Bronchial epithelial cell (primary cell): Measurements from ENCODE around the gene AUNIP. TPM values are rescaled to one million over a fixed set of nuclear protein-coding genes. Genes with fewer than 3 reads are reported as not detected.

Experiments
- DNase-seq: peaks from one replicate; pipeline ENCODE4 v3.0.0-alpha.2; 2010; ENCODE audit warnings: low read depth
- FAIRE-seq: peaks from 2 replicates; lab custom pipeline; 2011; peaks lifted over from hg19 to GRCh38; lab: Jason Lieb, UNC
- H3K27me3 ChIP-seq: 2 replicates; pipeline ENCODE4 v1.5.1; 2011; ENCODE audit warnings: low read length; ENCODE audit not compliant: control insufficient read depth, insufficient read depth
- H3K36me3 ChIP-seq: 2 replicates; pipeline ENCODE4 v1.5.1; 2011; ENCODE audit warnings: low read length; ENCODE audit not compliant: control insufficient read depth, insufficient read depth
- H3K4me3 ChIP-seq: 2 replicates; pipeline ENCODE4 v1.5.1; 2011; ENCODE audit warnings: mild to moderate bottlenecking, low read depth, low read length, control low read depth
- total RNA-seq: library from RNA; depleted of rRNA; stranded (reverse); fragments of >200 nt; gene quantifications from 2 replicates; pipeline ENCODE4 v1.2.1, GENCODE V29; 2014
- TF ChIP-seq, protein P1 (sequence below): IDR thresholded peaks from 2 replicates; pipeline ENCODE4 v1.5.1; 2011; ENCODE audit warnings: mild to moderate bottlenecking, moderate library complexity, low read length, control low read depth, inconsistent platforms; ENCODE audit not compliant: insufficient read depth, severe bottlenecking

Gene AUNIP
- total RNA-seq, 1 donor from 2014 or later = 2.4 TPM

DNA sequence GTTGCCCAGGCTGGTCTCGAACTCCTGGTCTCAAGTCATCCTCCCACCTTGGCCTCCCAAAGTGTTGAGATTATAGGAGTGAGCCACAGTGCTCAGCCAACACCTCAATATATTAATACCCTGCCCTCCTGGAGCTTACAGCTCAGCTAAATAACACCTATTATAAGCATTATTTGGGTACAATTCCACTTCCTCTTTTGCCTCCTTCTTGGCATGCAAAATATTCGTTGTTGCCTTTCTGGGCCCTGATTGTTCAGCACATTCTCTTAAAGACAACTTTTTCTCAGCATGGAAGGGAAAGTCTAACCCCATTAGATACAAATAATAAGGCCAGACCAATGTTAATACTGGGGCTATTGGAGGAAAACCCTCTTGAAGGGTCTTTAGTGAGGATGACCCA is 13.5 kb upstream of the AUNIP start:
- peaks cover 6% of the 10 kb centered on the region for H3K36me3 ChIP-seq
- no peak overlapping the region for H3K4me3 ChIP-seq
- FAIRE-seq = no peak
- DNase-seq = no peak
- no peaks in the 10 kb centered on the region for H3K27me3 ChIP-seq
- TF ChIP-seq, protein P1, sequence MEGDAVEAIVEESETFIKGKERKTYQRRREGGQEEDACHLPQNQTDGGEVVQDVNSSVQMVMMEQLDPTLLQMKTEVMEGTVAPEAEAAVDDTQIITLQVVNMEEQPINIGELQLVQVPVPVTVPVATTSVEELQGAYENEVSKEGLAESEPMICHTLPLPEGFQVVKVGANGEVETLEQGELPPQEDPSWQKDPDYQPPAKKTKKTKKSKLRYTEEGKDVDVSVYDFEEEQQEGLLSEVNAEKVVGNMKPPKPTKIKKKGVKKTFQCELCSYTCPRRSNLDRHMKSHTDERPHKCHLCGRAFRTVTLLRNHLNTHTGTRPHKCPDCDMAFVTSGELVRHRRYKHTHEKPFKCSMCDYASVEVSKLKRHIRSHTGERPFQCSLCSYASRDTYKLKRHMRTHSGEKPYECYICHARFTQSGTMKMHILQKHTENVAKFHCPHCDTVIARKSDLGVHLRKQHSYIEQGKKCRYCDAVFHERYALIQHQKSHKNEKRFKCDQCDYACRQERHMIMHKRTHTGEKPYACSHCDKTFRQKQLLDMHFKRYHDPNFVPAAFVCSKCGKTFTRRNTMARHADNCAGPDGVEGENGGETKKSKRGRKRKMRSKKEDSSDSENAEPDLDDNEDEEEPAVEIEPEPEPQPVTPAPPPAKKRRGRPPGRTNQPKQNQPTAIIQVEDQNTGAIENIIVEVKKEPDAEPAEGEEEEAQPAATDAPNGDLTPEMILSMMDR = no peak

DNA sequence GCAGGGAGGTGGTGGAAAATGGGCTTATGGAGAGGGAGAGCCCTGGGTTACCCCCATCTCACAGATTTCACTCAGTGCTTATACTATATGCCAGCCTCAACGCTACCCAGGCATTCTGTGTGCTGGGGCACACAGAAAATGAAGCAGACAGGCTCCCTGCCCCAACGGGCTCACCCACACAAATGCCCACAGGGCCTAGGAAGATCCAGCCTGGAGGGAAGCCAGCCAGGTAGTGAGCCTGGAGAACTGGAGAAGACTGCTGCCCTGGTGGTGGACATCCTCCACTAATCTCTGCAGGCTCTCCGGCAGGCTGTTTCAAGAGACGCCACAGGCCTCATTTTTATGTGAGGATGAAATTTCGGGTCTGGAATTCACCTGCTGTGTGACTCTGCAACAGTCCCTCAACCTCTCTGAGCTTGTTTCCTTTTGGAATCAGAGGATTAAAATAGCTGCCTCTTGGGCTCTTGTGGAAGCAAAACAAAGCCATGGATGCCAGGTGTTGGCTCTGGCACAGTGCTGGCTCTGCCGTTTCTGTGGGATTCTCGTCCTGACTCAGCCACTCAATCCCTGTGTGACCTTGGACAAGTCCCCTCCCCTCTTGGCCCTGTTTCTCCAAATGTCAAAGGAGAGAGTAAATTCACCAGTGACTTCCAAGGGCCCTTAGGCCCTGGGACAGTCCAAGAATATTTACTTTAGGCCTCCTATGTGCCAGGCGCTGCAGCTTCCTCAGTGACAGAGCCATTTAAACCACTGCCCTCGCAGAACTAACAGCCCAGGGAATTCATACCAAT is 12.6 kb upstream of the AUNIP start:
- Histone ChIP-seq H3K27me3 (no peaks in the 10 kb centered on the region), H3K4me3 (no peak overlapping the region), H3K36me3 (peaks cover 8% of the 10 kb centered on the region)
- FAIRE-seq (no peak), DNase-seq (no peak)
- TF ChIP-seq, protein P1 = no peak

DNA sequence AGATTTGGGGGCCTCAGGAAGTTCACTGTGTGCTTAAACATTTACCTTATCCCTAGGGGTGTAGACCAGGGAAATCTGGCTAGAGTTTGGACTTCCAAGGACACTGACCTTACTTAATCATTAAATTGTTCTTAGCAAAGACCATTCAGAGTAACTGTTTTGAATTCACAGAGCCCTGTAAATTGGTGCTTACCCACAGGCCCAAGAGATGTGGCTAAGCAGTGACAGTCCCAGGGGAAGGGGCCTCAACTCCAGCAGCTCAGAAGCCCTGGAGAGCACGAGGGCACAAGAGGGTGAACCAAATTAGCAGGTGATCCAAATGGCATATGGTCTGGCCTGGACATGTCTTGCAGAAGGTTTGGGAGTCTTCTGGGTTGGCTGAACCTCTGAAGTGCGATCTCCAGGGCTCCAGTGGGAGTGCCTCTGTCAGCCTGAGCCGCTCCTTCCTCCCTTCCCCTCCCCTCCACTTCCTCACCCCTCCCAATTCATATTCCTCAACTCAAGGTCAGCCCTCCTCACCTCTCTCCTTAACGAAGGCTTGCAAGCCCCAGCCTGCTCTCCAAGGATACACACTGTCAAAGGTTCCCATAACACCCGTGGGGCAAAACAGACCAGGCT is 11.9 kb upstream of the AUNIP start:
- Histone ChIP-seq H3K36me3 (peaks cover 8% of the 10 kb centered on the region), H3K27me3 (no peaks in the 10 kb centered on the region), H3K4me3 (no peak overlapping the region)
- TF ChIP-seq, protein P1 = no peak
- DNase-seq (peak; percentile 88), FAIRE-seq (no peak)

DNA sequence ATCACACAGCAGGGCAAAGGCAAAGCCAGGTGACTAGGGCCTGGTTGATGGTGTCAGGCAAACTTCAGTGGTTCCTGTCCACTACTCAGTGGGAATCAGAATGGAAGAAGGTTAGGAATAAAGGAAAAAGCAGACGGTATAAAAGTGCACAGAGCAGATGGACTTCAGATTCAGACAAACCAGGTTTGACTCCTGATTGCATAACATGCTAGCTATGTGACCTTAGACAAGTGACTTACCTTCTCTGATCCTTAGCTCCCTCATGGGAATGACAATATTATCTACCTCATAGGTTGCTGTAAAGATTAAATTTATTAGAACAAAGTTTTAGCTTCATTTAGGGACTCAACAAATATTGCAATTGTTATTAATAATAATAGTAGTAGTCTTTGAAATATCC is 11.4 kb upstream of the AUNIP start:
- H3K27me3 ChIP-seq = no peaks in the 10 kb centered on the region
- H3K4me3 ChIP-seq = no peak overlapping the region
- TF ChIP-seq, protein P1 = no peak
- H3K36me3 ChIP-seq = peaks cover 8% of the 10 kb centered on the region
- FAIRE-seq (no peak), DNase-seq (no peak)

DNA sequence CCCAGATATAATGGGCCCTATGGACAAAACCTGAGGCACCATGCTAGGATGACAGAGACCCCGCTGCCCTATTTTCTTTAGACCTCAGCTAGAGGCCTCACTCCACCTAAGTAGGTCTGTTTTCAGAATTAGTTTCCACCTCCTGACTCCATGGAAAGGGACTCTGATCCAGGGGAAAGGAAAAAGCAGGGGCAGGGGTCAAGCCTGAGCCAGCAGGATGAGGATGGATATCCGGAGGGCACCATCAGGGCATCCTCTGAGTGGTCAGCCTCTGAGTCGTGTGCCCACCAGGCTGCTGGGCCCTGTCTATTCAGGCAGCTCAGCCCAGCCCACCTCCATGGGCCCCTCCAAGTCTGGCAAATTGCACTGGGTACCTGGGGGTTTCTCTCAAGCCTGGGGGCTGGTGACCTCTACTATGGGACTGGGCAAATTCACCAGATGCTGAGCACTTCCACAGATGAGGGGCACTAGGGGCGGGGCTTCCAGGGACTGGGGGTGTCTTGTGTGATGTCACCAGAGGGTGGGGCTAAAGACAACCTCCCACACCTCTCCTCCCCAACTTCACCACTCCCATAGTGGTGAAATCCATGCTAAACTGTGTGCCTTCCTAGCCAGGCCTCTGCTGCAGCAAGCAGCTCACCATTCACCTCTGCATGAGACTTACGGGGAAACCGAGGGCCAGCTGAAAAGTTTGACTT is 10.8 kb upstream of the AUNIP start:
- peaks cover 8% of the 10 kb centered on the region for H3K36me3 ChIP-seq
- TF ChIP-seq, protein P1 = no peak
- FAIRE-seq (no peak), DNase-seq (no peak)
- H3K27me3 ChIP-seq = no peaks in the 10 kb centered on the region
- H3K4me3 ChIP-seq = no peak overlapping the region
